ENCODE results near the gene CCDC117.
A peak's percentile ranks its signal among the peaks of the same experiment; 100 is the strongest.
"Not testable (repeated sequence)": the region's sequence is repeated elsewhere in the genome, so short reads cannot be mapped to it uniquely, and the experiment has no call there.

Gene CCDC117

DNA sequence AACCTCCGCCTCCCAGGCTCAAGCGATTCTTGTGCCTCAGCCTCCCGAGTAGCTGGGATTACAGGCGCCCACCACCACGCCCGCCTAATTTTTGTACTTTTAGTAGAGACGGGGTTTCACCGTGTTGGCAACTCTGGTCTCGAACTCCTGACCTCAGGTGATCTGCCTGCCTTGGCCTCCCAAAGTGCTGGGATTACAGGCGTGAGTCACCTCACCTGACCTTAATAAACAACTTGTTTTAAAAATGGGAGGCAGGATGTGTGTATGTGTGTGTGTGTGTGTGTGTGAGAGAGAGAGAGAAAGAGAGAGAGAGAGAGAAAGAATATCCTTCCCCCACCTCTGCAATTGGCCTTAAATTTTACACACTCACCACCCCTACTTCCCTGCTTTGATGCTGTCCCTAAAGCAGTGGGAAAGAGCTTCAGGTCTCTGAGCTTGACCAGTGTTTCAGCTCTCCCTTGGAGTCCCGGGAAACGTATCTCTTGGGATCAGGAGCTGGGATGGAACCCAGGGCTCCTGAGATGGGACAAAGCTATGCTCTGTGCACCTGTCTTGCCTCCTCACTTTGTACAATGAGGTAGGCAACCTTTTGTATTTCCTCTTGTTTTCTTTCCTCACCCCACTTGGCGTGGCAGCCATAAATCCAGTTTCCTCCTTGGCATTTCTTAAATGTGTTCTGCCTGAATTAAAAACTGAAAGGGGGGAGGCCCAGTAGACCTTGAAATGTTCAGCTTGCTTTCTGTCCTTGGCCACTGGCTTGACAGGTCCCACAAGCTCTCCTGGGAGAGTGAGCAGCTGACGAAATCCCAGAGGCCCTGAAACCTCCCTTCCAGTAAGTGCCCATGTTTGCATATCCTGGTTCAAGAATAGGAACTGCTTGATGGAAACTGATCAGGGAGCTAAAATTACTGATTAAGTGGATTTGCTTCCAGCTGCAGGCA is 45.7 kb downstream of the CCDC117 start:
- peaks cover 26% of the 10 kb centered on the region for H3K4me1 ChIP-seq (ENCODE audit: insufficient read depth, low read length)
- no peak overlapping the region for H3K4me3 ChIP-seq (ENCODE audit: low read length)
- H2AFZ ChIP-seq (ENCODE audit: low read depth, low read length): no peak overlapping the region

DNA sequence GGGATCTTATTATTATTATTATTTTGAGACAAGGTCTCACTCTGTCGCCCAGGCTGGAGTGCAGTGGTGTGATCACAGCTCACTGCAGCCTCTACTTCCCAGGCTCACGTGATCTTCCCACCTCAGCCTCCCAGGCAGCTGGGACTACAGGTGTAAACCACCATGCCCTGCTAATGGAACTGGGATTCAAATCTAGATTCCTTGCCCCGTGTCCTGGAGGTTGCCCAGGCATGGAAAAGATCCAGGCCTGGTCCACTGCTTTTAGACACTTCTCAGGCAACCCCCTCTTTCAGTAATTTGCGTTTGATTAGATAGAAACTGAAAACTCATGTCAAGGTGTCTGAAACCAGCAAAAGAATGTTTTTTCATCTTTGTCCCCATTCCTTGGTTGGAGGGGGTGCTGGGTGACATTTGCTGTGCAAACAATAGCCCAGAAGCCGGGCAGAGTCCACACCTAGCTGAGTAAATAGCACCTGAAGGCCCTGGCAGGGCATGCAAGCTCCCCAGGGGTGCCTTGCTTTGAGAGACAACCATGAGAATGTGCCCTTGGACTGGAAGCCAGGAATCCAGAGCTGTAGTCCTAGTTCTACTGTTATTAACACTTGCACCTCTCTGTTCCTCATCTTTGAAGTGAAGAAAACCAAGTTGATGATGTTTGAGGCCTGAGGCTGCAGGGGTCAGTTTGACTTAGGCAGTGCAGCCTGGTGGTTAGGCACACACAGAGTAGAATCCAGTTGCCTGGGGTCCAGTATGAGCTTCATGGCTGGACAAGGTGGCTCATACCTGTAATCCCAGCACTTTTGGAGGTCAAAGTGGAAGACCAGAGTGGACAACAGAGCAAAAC is 47.0 kb downstream of the CCDC117 start:
- H3K9me3 ChIP-seq (ENCODE audit: low read length): no peaks in the 10 kb centered on the region
- H3K36me3 ChIP-seq (ENCODE audit: insufficient read depth, low read length): no peaks in the 10 kb centered on the region
- no peak overlapping the region for H2AFZ ChIP-seq (ENCODE audit: low read depth, low read length)
- H3K4me1 ChIP-seq (ENCODE audit: insufficient read depth, low read length): peaks cover 32% of the 10 kb centered on the region
- no peak overlapping the region for H3K4me3 ChIP-seq (ENCODE audit: low read length)
- no peaks in the 10 kb centered on the region for H3K27me3 ChIP-seq (ENCODE audit: insufficient read depth, low read length)

More for the DNA sequence above, 45.7 kb downstream of the CCDC117 start:
- no peaks in the 10 kb centered on the region for H3K9me3 ChIP-seq (ENCODE audit: low read length)
- H3K27me3 ChIP-seq (ENCODE audit: insufficient read depth, low read length): no peaks in the 10 kb centered on the region
- no peaks in the 10 kb centered on the region for H3K36me3 ChIP-seq (ENCODE audit: insufficient read depth, low read length)

DNA sequence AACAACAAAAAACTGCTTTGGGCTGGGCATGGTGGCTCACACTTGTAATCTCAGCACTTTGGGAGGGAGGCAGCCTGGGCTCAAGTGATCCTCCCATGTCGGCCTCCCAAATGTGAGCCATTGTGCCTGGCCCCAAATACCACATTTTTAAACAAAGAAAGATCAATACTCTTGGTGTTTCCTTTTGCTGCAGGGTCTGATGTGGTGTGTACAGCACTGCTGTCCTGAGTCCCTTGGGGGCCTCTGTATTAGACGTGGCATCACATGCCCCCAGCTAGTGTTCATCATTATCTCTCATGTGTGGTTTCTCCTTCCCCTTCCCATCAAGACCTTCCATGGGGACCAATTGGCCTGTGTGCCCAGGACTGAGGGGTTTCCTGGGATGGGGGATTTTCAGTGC is 48.4 kb downstream of the CCDC117 start:
- Histone ChIP-seq H2AFZ (ENCODE audit: low read depth, low read length) (no peak overlapping the region), H3K4me3 (ENCODE audit: low read length) (no peak overlapping the region), H3K4me1 (ENCODE audit: insufficient read depth, low read length) (peaks cover 32% of the 10 kb centered on the region), H3K9me3 (ENCODE audit: low read length) (no peaks in the 10 kb centered on the region), H3K36me3 (ENCODE audit: insufficient read depth, low read length) (no peaks in the 10 kb centered on the region), H3K27me3 (ENCODE audit: insufficient read depth, low read length) (no peaks in the 10 kb centered on the region)

DNA sequence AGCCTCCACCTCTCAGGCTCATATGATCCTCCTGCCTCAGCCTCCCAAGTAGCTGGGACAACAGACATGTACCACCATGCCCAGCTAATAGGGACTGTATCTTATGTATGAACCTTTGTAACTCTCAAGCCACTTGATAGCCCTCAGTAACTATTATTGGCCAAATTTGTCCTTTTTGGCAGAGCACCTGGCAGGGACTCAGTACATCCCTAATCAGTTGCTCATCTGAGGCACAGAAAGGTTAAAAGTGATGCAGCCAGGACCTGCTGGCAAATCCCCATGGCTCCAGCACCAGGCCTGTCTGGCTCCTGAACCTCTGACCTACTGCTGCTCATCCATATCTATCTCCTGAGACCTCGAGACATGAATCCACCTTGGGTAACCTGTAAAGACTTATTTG is 49.0 kb downstream of the CCDC117 start:
- Histone ChIP-seq H3K9me3 (ENCODE audit: low read length) (no peaks in the 10 kb centered on the region), H3K36me3 (ENCODE audit: insufficient read depth, low read length) (no peaks in the 10 kb centered on the region), H3K4me3 (ENCODE audit: low read length) (no peak overlapping the region), H3K4me1 (ENCODE audit: insufficient read depth, low read length) (peaks cover 32% of the 10 kb centered on the region), H2AFZ (ENCODE audit: low read depth, low read length) (no peak overlapping the region), H3K27me3 (ENCODE audit: insufficient read depth, low read length) (no peaks in the 10 kb centered on the region)

DNA sequence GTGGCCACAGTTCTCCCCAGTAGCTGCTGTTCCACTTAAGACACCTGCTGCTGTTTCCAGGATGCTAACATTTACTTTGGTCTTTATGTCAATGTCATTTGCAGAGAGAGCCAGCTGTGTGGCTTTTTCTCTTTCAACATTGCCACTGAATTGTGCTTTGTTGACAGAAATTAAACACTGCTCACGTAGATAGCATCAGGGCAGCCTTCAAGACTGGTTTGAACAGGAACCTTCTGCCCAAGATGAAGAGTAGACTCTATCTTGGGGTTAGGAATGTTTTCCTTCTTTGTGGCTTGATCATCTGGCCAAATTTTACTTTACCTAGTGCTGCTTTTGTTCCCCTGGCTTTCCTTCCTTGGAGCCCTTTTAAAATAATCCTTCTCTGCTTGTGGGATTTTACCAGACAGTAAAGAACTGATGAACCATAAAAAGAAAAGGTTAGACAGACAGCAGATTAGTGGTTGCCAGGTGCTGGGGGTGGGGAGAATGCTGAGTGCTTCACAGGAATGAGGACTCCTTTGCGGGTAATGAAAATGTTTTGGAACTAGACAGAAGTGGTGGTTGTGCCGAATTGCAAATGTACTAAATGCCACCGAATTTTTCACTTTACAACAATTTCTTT is 50.5 kb downstream of the CCDC117 start:
- Histone ChIP-seq H3K4me3 (ENCODE audit: low read length) (no peak overlapping the region), H3K4me1 (ENCODE audit: insufficient read depth, low read length) (peaks cover 32% of the 10 kb centered on the region), H3K9me3 (ENCODE audit: low read length) (peaks cover 2% of the 10 kb centered on the region), H3K36me3 (ENCODE audit: insufficient read depth, low read length) (no peaks in the 10 kb centered on the region), H3K27me3 (ENCODE audit: insufficient read depth, low read length) (no peaks in the 10 kb centered on the region), H2AFZ (ENCODE audit: low read depth, low read length) (peak overlapping the region; percentile 57)

DNA sequence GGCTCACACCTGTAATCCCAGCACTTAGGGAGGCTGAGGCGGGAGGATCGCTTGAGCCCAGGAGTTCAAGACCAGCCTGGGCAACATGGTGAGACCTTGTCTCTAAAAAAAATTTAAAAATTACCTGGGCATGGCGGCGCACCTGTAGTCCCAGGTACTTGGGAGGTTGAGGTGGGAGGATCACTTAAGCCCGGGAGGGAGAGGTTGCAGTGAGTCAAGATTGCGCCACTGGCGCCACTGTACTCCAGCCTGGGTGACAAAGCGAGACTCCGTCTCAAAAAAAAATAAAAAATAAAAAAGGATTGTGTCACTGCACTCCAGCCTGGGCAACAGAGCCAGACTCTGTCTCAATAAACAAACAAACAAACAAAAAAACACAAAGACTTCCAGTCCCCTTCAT is 52.0 kb downstream of the CCDC117 start:
- not testable (repeated sequence) for H3K4me3 ChIP-seq (ENCODE audit: low read length)

DNA sequence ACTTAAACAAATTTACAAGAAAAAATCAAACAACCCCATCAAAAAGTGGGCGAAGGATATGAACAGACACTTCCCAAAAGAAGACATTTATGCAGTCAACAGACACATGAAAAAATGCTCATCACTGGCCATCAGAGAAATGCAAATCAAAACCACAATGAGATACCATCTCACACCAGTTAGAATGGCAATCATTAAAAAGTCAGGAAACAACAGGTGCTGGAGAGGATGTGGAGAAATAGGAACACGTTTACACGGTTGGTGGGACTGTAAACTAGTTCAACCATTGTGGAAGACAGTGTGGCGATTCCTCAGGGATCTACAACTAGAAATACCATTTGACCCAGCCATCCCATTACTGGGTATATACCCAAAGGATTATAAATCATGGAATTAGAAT is 53.9 kb downstream of the CCDC117 start:
- H2AFZ ChIP-seq (ENCODE audit: low read depth, low read length); H3K36me3 ChIP-seq (ENCODE audit: insufficient read depth, low read length); H3K4me3 ChIP-seq (ENCODE audit: low read length); H3K27me3 ChIP-seq (ENCODE audit: insufficient read depth, low read length); H3K9me3 ChIP-seq (ENCODE audit: low read length): not testable (repeated sequence)
- peaks cover 22% of the 10 kb centered on the region for H3K4me1 ChIP-seq (ENCODE audit: insufficient read depth, low read length)

More for the DNA sequence above, 52.0 kb downstream of the CCDC117 start:
- H3K36me3 ChIP-seq (ENCODE audit: insufficient read depth, low read length); H3K9me3 ChIP-seq (ENCODE audit: low read length); H3K27me3 ChIP-seq (ENCODE audit: insufficient read depth, low read length); H2AFZ ChIP-seq (ENCODE audit: low read depth, low read length): not testable (repeated sequence)
- peaks cover 22% of the 10 kb centered on the region for H3K4me1 ChIP-seq (ENCODE audit: insufficient read depth, low read length)

DNA sequence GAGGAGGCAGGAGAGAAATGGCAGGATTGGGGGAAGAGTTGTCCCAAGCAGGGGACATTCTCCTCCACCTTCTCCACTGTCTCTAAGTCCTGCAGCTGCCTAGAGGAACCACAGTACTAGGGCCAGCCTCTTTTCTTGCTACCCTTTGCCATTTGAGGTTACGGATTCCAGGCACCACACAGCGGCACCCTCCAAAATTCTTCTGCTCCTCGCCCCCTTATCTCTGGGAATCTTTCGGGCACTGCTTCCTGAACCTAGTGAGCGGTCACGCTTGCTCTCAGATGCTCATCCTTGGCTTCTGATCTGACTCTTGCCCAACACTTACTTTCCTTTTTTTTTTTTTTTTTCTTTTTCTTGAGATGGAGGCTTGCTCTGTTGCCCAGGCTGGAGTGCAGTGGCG is 54.4 kb downstream of the CCDC117 start:
- Histone ChIP-seq H3K27me3 (ENCODE audit: insufficient read depth, low read length) (no peaks in the 10 kb centered on the region), H3K36me3 (ENCODE audit: insufficient read depth, low read length) (no peaks in the 10 kb centered on the region), H3K9me3 (ENCODE audit: low read length) (peaks cover 2% of the 10 kb centered on the region), H3K4me3 (ENCODE audit: low read length) (no peak overlapping the region), H3K4me1 (ENCODE audit: insufficient read depth, low read length) (peaks cover 18% of the 10 kb centered on the region), H2AFZ (ENCODE audit: low read depth, low read length) (no peak overlapping the region)

DNA sequence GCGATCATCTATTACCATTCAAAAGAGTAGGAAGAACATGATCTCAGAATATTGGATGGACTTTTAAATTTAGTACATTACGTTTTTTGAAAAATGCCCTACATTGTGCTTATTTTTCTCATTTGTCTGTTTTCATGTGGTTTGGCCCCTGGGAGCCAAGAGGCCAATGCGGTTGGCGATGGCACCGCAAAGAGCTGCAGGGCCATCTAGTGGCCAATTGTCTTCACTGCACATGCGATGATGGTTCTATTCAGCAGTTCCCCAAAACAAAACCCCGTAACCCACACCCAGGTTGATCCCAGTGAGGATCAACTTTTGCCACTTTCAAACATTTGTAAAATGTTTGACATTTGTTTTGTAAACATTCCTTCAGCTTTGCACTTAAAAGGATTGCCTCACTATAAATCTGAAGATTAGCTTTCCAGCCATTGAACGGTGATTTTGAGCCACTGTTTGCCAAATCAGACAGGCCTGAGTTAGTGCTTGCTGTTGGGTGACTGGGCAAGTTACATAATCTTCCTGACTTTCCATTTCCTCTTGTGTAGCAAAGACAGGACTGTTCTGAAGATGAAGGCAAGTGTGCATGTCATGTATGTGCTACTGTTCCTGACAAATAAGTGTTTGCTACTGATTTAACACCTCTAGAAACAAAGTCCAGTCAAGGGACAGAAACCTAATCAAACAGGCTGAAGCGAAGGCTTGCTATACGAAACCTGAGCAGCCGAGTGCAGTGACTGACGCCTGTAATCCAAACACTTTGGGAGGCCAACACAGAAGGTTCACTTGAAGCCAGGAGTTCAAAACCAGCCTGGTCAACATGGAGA is 57.1 kb downstream of the CCDC117 start:
- H3K9me3 ChIP-seq (ENCODE audit: low read length): peaks cover 2% of the 10 kb centered on the region
- no peaks in the 10 kb centered on the region for H3K4me1 ChIP-seq (ENCODE audit: insufficient read depth, low read length)
- H3K27me3 ChIP-seq (ENCODE audit: insufficient read depth, low read length): no peaks in the 10 kb centered on the region
- H3K4me3 ChIP-seq (ENCODE audit: low read length): no peak overlapping the region
- H3K36me3 ChIP-seq (ENCODE audit: insufficient read depth, low read length): no peaks in the 10 kb centered on the region
- H2AFZ ChIP-seq (ENCODE audit: low read depth, low read length): no peak overlapping the region

DNA sequence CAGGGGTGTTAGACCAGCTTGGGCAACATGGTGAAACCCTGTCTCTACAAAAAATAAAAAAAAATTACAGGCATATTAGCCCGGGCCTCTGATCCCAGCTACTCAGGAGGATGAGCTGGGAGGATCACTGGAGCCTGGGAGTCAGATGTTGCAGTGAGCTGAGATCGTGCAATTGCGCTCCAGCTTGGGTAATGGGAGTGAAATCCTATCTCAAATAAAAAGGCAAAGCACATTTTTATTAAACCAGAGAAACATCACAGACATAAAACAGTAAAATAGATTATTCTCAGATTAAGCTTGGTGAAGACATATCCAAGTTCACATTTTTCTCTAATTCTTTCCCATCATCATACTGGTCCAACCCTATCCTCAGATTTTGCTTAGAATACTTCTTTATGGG is 57.9 kb downstream of the CCDC117 start:
- Histone ChIP-seq H3K36me3 (ENCODE audit: insufficient read depth, low read length) (no peaks in the 10 kb centered on the region), H3K27me3 (ENCODE audit: insufficient read depth, low read length) (no peaks in the 10 kb centered on the region), H2AFZ (ENCODE audit: low read depth, low read length) (no peak overlapping the region), H3K9me3 (ENCODE audit: low read length) (peaks cover 2% of the 10 kb centered on the region), H3K4me3 (ENCODE audit: low read length) (no peak overlapping the region), H3K4me1 (ENCODE audit: insufficient read depth, low read length) (no peaks in the 10 kb centered on the region)

DNA sequence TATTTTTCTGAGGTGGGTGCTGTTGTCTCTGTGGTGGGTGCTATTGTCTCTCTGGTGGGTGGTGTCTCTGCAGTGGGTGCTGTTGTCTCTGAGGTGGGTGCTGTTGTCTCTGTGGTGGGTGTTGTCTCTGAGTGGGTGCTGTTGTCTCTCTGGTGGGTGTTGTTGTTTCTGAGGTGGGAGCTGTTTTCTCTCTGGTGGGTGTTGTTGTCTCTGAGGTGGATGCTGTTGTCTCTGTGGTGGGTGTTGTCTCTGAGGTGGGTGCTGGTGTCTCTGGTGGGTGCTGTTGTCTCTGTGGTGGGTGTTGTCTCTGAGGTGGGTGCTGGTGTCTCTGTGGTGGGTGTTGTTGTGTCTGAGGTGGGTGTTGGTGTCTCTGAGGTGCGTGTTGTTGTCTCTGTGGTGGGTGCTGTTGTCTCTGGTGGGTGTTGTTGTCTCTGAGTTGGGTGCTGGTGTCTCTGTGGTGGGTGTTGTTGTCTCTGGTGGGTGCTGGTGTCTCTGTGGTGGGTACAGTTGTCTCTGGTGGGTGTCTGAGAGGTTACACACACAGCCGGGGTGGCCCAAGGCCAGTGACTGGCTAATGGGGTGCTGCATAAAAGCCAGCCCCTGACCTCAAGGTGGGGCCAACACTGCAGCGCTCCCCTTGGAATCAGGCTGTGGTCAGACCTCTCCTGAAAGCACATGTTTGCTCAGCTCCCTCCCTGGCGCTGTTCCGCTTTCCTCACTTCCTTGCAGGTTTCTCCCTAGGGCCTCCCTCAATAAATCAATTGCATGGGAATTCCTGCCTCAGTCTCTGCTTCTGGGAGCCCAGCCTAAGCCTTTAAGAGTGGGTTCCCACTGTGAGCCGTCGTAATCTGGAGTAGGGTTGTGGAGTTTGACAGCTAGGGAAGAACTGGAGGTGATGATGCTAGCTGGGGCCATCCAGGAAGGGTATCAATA is 58.9 kb downstream of the CCDC117 start:
- Histone ChIP-seq H3K9me3 (ENCODE audit: low read length) (peaks cover 2% of the 10 kb centered on the region), H3K27me3 (ENCODE audit: insufficient read depth, low read length) (no peaks in the 10 kb centered on the region), H3K36me3 (ENCODE audit: insufficient read depth, low read length) (no peaks in the 10 kb centered on the region), H3K4me1 (ENCODE audit: insufficient read depth, low read length) (no peaks in the 10 kb centered on the region), H3K4me3 (ENCODE audit: low read length) (no peak overlapping the region), H2AFZ (ENCODE audit: low read depth, low read length) (no peak overlapping the region)

DNA sequence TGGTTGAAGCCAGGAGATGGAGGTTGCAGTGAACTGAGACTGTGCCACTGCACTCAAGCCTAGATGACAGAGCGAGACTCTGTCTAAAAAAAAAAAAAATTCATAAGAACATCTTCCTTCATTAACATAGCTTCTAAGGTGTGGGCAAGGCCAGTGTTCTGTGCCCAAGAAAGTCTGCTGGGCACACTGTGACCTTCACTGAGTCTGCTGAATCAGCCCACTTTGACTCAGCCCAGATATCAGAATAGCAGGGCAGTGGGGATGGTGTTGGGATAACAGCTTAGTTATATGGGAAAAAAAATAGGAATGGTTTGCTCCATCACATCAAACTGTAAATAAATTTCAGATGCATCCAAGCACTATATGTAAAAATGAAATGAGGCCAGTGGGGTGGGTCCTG is 60.2 kb downstream of the CCDC117 start:
- Histone ChIP-seq H3K27me3 (ENCODE audit: insufficient read depth, low read length) (no peaks in the 10 kb centered on the region), H3K9me3 (ENCODE audit: low read length) (no peaks in the 10 kb centered on the region), H3K4me1 (ENCODE audit: insufficient read depth, low read length) (no peaks in the 10 kb centered on the region), H3K4me3 (ENCODE audit: low read length) (no peak overlapping the region), H3K36me3 (ENCODE audit: insufficient read depth, low read length) (no peaks in the 10 kb centered on the region), H2AFZ (ENCODE audit: low read depth, low read length) (no peak overlapping the region)

Measured in neuron (in vitro differentiated cells).